HepG2 (cell line): ENCODE data around the gene ZNF331. TPM values are rescaled to one million over a fixed set of nuclear protein-coding genes. Genes with fewer than 3 reads are reported as not detected.
A peak's percentile ranks its signal among the peaks of the same experiment; 100 is the strongest.

Source experiments
- ATAC-seq: fragments of 200-7000 bp; cut with Tn5 transposase; 3 replicates; pipeline ENCODE4 v1.9.1; 2020; ENCODE audit warnings: mild to moderate bottlenecking, moderate library complexity
- BruUV-seq: library from RNA; stranded (reverse); fragments of 400-500 nt; replicated peaks from 2 replicates; lab custom pipeline; 2021; lab: Mats Ljungman, UMichigan
- CTCF ChIA-PET: fragments of 300-600 bp; formaldehyde crosslinking; extraction: SDS; loops from one replicate; lab custom pipeline; 2021; ENCODE audit warnings: low total read pairs, inconsistent platforms, low intra/inter-chr PET ratio; lab: Yijun Ruan, JAX
- POLR2A ChIA-PET: fragments of 350-600 bp; sonication (Branson Sonifier 250); formaldehyde crosslinking; loops from one replicate; lab custom pipeline; 2020; ENCODE audit warnings: antibody characterized with exemption, inconsistent platforms; lab: Yijun Ruan, JAX
- DNase-seq: peaks from one replicate; pipeline ENCODE4 v3.0.0-alpha.2; 2015; ENCODE audit warnings: low spot score
- FAIRE-seq: peaks from 3 replicates; lab custom pipeline; 2011; peaks lifted over from hg19 to GRCh38; lab: Jason Lieb, UNC
- H2AFZ ChIP-seq: one replicate; pipeline ENCODE4 v1.6.1; 2011; ENCODE audit warnings: low read length, inconsistent platforms
- H3K27ac ChIP-seq: fragments of 300-600 bp; 3 replicates; pipeline ENCODE4 v1.8.0; 2011; ENCODE audit warnings: mixed run types, mild to moderate bottlenecking, mixed read lengths, low read length, inconsistent platforms; ENCODE audit not compliant: insufficient read depth; ENCODE audit errors: extremely low read length
- H3K27me3 ChIP-seq, 2 experiments: fragments of 200-600 bp in 1 of 2; 2 replicates in 1 of 2; 3 replicates in 1 of 2; pipeline versions ENCODE4 v1.6.0 to v1.8.0; 2011; ENCODE audit warnings: low read length in 2 of 2, mild to moderate bottlenecking in 2 of 2, moderate library complexity in 2 of 2, inconsistent platforms in 1 of 2; ENCODE audit not compliant: insufficient read depth in 2 of 2, control insufficient read depth in 1 of 2
- H3K36me3 ChIP-seq, 2 experiments: fragments of 200-600 bp in 1 of 2; replicated peaks in 1 of 2; 2 replicates in 1 of 2; 3 replicates in 1 of 2; pipeline versions ENCODE4 v1.5.1 to v1.8.0; 2011; ENCODE audit warnings: low read length in 2 of 2, inconsistent platforms in 1 of 2; ENCODE audit not compliant: insufficient read depth in 2 of 2, control insufficient read depth in 1 of 2
- H3K4me1 ChIP-seq: 2 replicates; pipeline ENCODE4 v1.5.1; 2012; ENCODE audit warnings: low read length, inconsistent platforms; ENCODE audit not compliant: insufficient read depth
- H3K4me2 ChIP-seq: 2 replicates; pipeline ENCODE4 v1.6.0; 2011; ENCODE audit warnings: low read depth, low read length, inconsistent platforms
- H3K4me3 ChIP-seq, 3 experiments: fragments of 200-600 bp in 1 of 3; sonication (generic), shearing (Covaris generic) in 1 of 3; replicated peaks in 1 of 3; 2 replicates each; pipeline ENCODE4 v1.5.1; 2011 to 2016; ENCODE audit warnings: low read length in 3 of 3, inconsistent platforms in 2 of 3, low read depth in 2 of 3, mild to moderate bottlenecking in 2 of 3, control low read depth in 1 of 3, mixed read lengths in 1 of 3; ENCODE audit not compliant: insufficient read depth in 1 of 3
- H3K79me2 ChIP-seq: one replicate; pipeline ENCODE4 v1.6.1; 2011; ENCODE audit warnings: low read length, inconsistent platforms; ENCODE audit not compliant: insufficient read depth
- H3K9ac ChIP-seq: 2 replicates; pipeline ENCODE4 v1.6.0; 2011; ENCODE audit warnings: mild to moderate bottlenecking, low read depth, low read length, inconsistent platforms; ENCODE audit not compliant: insufficient read depth
- H3K9me3 ChIP-seq: 2 replicates; pipeline ENCODE4 v1.5.1; 2012; ENCODE audit warnings: mild to moderate bottlenecking, low read length
- H4K20me1 ChIP-seq: 2 replicates; pipeline ENCODE4 v1.6.0; 2011; ENCODE audit warnings: inconsistent platforms, mild to moderate bottlenecking, low read length, moderate library complexity; ENCODE audit not compliant: insufficient read depth
- ATF1 ChIP-seq: IDR thresholded peaks from 2 replicates; pipeline ENCODE4 v1.6.1; 2016; ENCODE audit warnings: mild to moderate bottlenecking, control low read depth
- E2F5 ChIP-seq: sonication (generic); formaldehyde crosslinking; conservative IDR thresholded peaks from 2 replicates; pipeline ENCODE4 v1.4.0; 2020; ENCODE audit warnings: missing genetic modification reagents
- HMGXB4 ChIP-seq, 2 experiments: sonication (generic) in 1 of 2; formaldehyde crosslinking in 1 of 2; IDR thresholded peaks; 2 replicates each; pipeline versions ENCODE4 v1.4.0 to v1.6.1; 2018 to 2020; ENCODE audit warnings: missing genetic modification reagents in 2 of 2, borderline replicate concordance in 1 of 2, low read depth in 1 of 2, mild to moderate bottlenecking in 1 of 2, missing biosample characterization in 1 of 2
- KMT2A ChIP-seq: sonication (generic); formaldehyde crosslinking; IDR thresholded peaks from 2 replicates; pipeline ENCODE4 v1.4.0; 2020; ENCODE audit warnings: missing genetic modification reagents
- NFE2L1 ChIP-seq: sonication (generic); formaldehyde crosslinking; IDR thresholded peaks from 2 replicates; pipeline ENCODE4 v1.4.0; 2020; ENCODE audit warnings: missing genetic modification reagents, mild to moderate bottlenecking, borderline replicate concordance
- ZNF557 ChIP-seq: sonication (generic); formaldehyde crosslinking; IDR thresholded peaks from 2 replicates; pipeline ENCODE4 v1.4.0; 2020; ENCODE audit warnings: missing genetic modification reagents
- ZNF577 ChIP-seq: sonication (generic); formaldehyde crosslinking; IDR thresholded peaks from 2 replicates; pipeline ENCODE4 v1.4.0; 2020; ENCODE audit warnings: mild to moderate bottlenecking, low read depth, missing genetic modification reagents, borderline replicate concordance
- ZNF644 ChIP-seq: IDR thresholded peaks from 2 replicates; pipeline ENCODE4 v1.6.1; 2016; ENCODE audit warnings: low read depth
- ZSCAN9 ChIP-seq: IDR thresholded peaks from 2 replicates; pipeline ENCODE4 v1.6.1; 2016; ENCODE audit warnings: borderline replicate concordance
- WGBS: methylation state at CpG from one replicate; pipeline ENCODE4 v1.1.6; 2017; ENCODE audit warnings: low lambda C conversion rate; 5-methylcytosine and 5-hydroxymethylcytosine counted together
- in situ Hi-C: cut with HindIII; loops from 2 replicates; pipeline ENCODE4 v1.10.0; 2017; ENCODE audit warnings: low pct_unique_long_range_greater_than_20kb; ENCODE audit not compliant: extremely low pct_ligation_motif_present
- intact Hi-C: fragments of 100-400 bp; cut with micrococcal nuclease; formaldehyde crosslinking; loops from one replicate; pipeline ENCODE4 v1.10.0; 2022; ENCODE audit not compliant: unreplicated experiment
- polyA plus RNA-seq, 8 experiments: library from polyadenylated mRNA; depleted of rRNA in 3 of 8; stranded (reverse) in 7 of 8; unstranded in 1 of 8; fragments of >200 nt; fragmentation: Illumina TruSeq in 4 of 8; extraction: Trizol in 4 of 8; gene quantifications; 2 replicates each; pipeline versions ENCODE4 v1.2.1 to v1.2.3, GENCODE V29; 2011 to 2016; ENCODE audit warnings: low read depth in 4 of 8, missing spikeins in 1 of 8, mixed read lengths in 1 of 8; ENCODE audit not compliant: insufficient read depth in 1 of 8
- total RNA-seq, 5 experiments: library from RNA; depleted of rRNA; stranded (reverse); fragments of >200 nt; fragmentation: Illumina TruSeq; extraction: Trizol; gene quantifications; 2 replicates each; pipeline ENCODE4 v1.2.3, GENCODE V29; 2016; ENCODE audit warnings: low read depth in 1 of 5
- TF ChIP-seq, protein P1 (sequence below): IDR thresholded peaks from 2 replicates; pipeline ENCODE4 v1.6.1; 2016; ENCODE audit warnings: mild to moderate bottlenecking
- TF ChIP-seq, protein P2 (sequence below): sonication (generic); formaldehyde crosslinking; IDR thresholded peaks from 2 replicates; pipeline ENCODE4 v1.5.0; 2020; ENCODE audit warnings: mild to moderate bottlenecking, missing genetic modification reagents
- TF ChIP-seq, protein P3 (sequence below): IDR thresholded peaks from 2 replicates; pipeline ENCODE4 v1.6.1; 2012; ENCODE audit warnings: inconsistent platforms

ZNF331 gene
- total and polyA plus RNA-seq, 2 of the 13 experiments (the other 11 are each of a cell fraction or from before 2014, with no cell fraction given): 8.2 to 13.3 TPM

DNA sequence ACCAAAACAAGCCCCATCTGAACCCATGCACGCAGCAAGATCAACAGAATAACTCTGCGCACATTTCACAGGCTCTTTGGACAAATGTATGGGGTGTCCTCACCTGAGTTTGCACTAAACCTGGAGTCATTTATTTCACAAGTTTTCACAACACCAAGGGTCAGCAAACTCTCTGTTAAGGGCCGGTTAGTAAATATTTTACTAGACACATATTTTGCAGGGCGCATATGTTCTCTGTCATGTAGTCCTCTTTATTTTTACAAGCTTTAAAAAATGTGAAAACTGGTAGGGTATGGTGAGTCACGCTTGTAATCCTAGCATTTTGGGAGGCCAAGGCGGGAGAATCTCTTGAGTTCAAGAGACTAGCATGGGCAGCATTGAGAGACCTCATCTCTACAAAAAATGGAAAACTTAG, 48.3 kb downstream of the ZNF331 start:
- Histone ChIP-seq H3K4me1 (peaks cover 74% of the 10 kb centered on the region), H3K4me3 (peak overlapping the region; percentile 3 to 38 (median 27); a peak in 5 of 6 replicates), H3K9me3 (no peaks in the 10 kb centered on the region), H3K79me2 (no peaks in the 10 kb centered on the region), H3K4me2 (peak overlapping the region; percentile 71), H3K27ac (peak overlapping the region; percentile 79), H3K27me3 (no peaks in the 10 kb centered on the region), H4K20me1 (no peaks in the 10 kb centered on the region), H3K9ac (peak overlapping the region; percentile 43), H3K36me3 (no peaks in the 10 kb centered on the region), H2AFZ (peak overlapping the region; percentile 6)
- FAIRE-seq: peak; percentile 62
- intact Hi-C loops: no loop called here
- peak; percentile 80 for ATAC-seq
- DNase-seq: peak; percentile 84
- 0% methylated on average over 6 of the region's 6 CpGs for WGBS
- POLR2A ChIA-PET: interaction anchor here (0.9 to 2.0 kb wide), 4 partner anchors 18 to 155 kb away, joined by 3 to 4 read pairs (median 3); no protein-coding TSS in a partner anchor
- no TSS peak for BruUV-seq
- CTCF ChIA-PET: no interaction called here
- in situ Hi-C loops: no loop called here
- peak in 1 of 2 experiments; percentile 44; a peak in 1 of 4 replicates for TF ChIP-seq HMGXB4 (CRISPR knock-in tag; IDR thresholded peaks at IDR 0.05; ENCODE audit: borderline replicate concordance in 1 of 2, low read depth in 1 of 2)
- 0 out of 2 replicates have a peak, but pooled peaks have one; percentile 36 for TF ChIP-seq ZSCAN9
- TF ChIP-seq KMT2A (CRISPR knock-in tag): peak; percentile 34; the same call in 1 of the 2 replicates
- no peak for TF ChIP-seq NFE2L1 (CRISPR knock-in tag)
- TF ChIP-seq, protein P1, sequence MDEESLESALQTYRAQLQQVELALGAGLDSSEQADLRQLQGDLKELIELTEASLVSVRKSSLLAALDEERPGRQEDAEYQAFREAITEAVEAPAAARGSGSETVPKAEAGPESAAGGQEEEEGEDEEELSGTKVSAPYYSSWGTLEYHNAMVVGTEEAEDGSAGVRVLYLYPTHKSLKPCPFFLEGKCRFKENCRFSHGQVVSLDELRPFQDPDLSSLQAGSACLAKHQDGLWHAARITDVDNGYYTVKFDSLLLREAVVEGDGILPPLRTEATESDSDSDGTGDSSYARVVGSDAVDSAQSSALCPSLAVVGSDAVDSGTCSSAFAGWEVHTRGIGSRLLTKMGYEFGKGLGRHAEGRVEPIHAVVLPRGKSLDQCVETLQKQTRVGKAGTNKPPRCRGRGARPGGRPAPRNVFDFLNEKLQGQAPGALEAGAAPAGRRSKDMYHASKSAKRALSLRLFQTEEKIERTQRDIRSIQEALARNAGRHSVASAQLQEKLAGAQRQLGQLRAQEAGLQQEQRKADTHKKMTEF (CRISPR knock-in tag): peak; percentile 40; the same call in 1 of the 2 replicates
- no peak for TF ChIP-seq ZNF577 (CRISPR knock-in tag)
- TF ChIP-seq, protein P2, sequence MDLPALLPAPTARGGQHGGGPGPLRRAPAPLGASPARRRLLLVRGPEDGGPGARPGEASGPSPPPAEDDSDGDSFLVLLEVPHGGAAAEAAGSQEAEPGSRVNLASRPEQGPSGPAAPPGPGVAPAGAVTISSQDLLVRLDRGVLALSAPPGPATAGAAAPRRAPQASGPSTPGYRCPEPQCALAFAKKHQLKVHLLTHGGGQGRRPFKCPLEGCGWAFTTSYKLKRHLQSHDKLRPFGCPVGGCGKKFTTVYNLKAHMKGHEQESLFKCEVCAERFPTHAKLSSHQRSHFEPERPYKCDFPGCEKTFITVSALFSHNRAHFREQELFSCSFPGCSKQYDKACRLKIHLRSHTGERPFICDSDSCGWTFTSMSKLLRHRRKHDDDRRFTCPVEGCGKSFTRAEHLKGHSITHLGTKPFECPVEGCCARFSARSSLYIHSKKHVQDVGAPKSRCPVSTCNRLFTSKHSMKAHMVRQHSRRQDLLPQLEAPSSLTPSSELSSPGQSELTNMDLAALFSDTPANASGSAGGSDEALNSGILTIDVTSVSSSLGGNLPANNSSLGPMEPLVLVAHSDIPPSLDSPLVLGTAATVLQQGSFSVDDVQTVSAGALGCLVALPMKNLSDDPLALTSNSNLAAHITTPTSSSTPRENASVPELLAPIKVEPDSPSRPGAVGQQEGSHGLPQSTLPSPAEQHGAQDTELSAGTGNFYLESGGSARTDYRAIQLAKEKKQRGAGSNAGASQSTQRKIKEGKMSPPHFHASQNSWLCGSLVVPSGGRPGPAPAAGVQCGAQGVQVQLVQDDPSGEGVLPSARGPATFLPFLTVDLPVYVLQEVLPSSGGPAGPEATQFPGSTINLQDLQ (CRISPR knock-in tag): no peak
- TF ChIP-seq ZNF644 (CRISPR knock-in tag): no peak
- TF ChIP-seq ATF1 (CRISPR knock-in tag): no peak
- TF ChIP-seq E2F5 (CRISPR knock-in tag): no peak
- TF ChIP-seq, protein P3, sequence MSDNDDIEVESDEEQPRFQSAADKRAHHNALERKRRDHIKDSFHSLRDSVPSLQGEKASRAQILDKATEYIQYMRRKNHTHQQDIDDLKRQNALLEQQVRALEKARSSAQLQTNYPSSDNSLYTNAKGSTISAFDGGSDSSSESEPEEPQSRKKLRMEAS: peak; percentile 60; the same call in 1 of the 2 replicates
- TF ChIP-seq ZNF557: no peak
